HL-60/S4 treated with phorbol 12-myristate 13-acetate at 8.2 ng/mL for 4 days and 3 days (cell line): ENCODE results near the gene CADM1.

Source experiments
- in situ Hi-C: fragments of 300-500 bp; cut with MboI; formaldehyde crosslinking; loops from 2 replicates; pipeline ENCODE4 v1.15.0; 2022; ENCODE audit warnings: low sequenced_read_pairs

The CADM1 gene

DNA sequence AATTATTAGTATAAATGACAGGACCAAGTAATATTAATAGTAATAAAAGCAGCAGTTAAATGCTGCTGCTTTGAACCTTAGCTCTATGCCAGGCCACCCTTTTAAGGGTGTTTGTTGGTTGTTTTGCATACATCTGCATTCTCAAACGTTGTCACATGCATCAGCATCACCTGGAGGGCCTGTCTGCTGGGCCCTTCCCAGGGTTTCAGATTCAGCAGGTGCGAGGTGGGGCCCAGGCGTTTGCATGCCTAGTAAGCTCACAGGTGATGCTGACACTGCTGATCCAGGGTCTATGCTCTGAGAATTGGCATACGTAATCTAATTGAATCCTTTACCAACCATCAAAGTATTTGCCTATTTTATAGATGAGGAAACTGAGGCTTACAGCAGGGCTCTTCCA lies 246.5 kb downstream of the CADM1 start:
- in situ Hi-C loops = no loop called here

DNA sequence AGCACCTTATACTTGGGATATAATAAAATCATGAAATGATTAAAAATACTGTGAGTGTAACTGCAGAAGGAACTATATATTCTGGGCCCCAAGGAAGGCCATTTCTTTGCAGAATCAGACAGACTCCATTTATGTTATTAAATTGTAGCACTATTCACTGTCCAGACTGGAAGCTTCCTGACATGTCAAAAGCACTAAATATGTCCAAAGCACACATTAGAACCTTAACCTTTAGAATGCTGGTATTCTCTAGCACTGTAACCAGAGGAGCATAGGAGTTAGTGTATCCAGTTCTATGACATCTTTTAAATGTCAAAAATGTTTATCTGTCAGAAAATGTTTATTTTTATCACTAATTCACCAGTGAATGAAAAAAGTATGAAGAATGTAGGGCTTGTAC lies 246.9 kb downstream of the CADM1 start:
- in situ Hi-C loops = no loop called here

DNA sequence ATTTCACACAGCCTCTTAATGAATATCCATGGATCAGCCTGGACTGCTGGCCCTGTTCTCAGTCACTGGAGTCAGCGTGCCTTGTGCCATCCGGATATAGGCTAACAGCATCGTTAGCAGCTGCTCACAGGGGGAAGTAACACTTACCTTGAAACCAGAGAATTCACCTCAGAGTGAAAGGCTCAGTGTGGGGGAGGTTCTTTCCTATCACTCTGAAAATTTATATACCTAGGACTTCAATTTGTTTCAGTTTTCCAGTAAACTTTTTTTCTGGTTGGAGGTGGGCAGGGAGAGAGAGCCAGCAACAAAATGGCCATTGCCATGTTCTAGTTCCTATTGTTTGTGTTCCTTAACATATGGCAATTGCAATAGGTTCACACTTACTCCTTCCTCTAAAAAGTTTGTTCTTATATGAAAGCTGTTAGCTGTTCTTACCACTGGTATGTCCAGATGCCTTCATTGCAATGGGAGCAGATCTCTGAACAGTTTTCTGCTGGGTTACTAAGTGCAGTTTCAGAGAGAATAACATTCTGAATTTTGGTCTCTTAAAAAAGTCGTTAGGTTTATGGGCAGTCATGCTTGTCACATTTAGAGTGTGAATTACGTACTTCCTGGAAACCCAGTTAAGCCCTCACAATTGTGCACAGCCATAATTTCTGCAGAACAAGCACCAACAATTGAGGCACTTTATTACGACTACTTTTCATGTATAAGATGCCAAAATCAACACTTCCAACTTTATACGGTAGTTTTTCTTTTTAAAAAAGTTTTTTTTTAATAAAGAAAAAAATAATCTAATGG lies 247.6 kb downstream of the CADM1 start:
- in situ Hi-C loops = no loop called here

DNA sequence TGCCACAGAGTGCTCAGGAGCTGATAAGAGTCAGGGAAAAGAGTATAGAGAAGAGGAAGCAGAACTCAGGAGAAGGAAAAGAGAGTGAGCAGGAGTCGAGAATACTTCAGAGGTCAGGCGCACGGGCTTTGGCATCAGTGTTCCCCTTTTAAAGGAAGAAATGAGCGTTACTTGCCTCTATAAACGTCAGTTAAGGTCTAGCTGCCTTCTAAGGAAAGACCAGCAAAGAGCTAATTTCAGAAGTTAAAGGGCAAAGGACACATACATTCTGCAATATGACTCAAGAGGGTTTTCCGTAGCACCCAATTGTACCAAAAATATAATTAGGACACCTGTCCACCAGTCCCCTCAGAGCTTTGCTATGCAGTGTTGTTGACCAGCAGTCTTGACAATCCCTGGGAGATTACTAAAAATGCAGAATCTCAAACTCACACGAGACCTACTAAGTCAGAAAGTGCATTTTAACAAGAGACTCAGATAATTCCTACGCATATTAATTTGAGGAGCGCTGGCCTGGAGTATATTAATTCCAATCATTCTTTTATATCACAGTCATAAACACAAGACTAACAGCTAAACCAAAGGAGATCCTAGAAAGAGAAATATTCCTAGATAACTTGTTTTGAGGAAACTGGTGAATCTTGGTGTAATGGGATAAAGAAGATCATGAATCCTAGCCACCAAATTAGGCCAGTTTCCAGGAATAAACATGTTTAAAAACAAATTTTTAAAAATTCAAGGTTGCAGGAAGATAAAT lies 249.0 kb downstream of the CADM1 start:
- in situ Hi-C loops = no loop called here

DNA sequence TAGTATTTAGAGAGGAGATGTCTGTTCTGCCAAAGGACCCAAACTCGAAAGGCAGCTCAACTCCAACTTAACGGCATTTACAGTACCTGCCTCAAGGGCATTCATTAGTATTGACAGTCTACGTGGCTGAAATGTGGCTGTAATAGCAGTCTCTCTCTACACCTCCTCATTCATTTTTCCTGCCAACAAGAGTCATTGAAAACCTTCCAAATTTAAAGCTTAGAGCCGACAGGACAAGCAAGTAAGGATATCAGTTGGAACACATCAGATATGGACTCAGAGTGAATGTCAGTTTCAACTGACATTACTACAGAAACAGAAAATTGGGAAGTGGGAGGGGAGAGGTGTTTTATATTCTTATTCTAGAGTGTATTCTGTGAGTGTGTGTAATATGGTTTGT lies 253.1 kb downstream of the CADM1 start:
- in situ Hi-C loops = no loop called here

DNA sequence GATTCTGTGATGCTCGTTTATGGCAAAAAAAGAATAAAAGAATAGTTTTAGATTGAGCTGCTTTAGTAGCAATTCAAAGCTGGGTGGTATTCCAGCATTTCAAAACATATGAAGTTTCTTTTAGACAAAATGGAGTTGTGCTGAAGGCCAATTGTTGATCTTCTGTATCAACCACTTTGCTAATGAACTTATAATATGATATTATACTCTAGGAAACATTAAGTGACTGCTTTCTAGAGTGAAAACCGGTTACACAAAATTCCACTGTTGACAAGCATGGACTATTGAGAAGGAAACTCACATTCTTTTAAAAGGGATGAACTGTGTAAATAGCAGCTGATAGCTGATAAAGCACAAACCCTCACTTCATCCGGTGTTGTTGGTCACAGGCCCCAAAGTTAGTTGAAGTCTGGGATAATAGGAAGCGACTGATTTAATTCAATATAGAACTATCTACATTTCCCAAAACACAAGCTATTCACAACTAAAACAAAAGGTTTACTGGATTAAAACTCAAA lies 255.1 kb downstream of the CADM1 start:
- in situ Hi-C loops = no loop called here

DNA sequence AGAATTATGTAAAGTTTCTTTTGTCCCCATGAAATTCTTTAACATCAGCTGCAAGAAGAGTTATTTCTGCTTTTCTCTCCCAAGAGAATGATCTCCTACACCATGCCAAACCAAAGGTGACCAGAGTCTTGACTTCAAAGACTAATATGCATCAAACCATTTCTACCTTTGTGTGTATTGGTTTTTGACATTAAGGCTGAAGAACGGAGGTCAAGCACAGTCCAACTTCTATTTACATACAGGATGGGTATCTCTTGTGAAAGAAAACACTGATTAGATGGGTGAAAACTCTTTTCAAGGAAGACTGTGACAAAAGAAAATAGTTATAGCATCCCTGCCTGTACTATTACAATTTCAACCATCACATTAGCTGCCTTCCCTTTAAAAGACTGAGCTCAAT lies 256.3 kb downstream of the CADM1 start:
- in situ Hi-C loops = no loop called here

DNA sequence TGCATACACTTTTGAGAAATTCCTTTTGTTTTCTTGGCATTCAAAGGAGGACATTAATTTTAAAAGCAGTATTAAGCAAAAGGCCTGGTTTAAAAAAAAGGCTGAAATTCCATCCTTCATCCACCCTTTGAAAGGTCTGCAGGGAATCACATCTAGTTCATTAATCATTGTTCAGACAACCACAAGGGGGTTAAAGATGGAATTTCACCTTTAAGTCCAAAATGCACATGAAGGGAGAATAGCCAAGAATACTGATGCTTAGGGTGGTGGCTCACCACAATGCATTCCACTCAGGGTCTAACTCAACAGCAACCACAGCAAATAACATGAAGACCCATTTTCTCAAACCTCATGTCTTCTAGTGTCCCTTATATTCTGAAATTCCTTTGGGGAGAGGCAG lies 256.9 kb downstream of the CADM1 start:
- in situ Hi-C loops = no loop called here

DNA sequence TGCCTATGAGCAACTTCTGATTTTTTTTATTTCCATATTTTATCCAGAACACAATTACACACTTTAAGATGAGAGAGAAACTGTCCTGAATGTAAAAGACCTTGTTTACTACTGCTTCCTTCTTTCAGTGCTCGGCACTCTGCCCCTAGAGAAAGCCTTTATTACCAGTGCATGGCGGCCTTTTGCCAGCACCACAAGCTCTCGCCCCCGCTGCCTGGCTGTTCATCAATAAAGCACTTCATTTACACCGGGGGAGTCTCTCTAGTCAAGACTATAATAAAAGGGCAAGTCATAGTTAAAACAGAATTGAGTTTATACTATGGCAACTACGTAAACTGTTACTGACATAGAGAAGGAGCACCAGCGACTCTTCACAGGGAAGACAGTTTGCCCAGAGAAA lies 259.5 kb downstream of the CADM1 start:
- in situ Hi-C loops = no loop called here

DNA sequence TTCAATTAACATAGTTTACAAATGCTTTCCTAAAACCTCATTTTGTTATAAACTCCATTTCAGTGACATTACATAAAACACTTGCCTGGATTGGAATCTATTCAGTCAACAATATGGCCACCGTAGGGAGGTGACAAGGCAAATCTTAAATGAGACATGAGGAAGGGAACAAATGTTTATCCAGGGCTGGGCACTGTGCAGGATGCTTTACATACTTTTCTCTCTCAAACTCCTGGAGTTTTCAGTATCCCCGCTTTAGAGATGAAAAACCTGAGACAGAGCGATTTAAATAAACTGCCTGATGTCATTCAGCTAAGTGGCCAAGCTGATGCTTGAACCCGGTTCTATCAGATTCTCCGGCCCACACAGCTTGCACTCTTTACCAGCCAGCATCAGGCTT lies 259.9 kb downstream of the CADM1 start:
- in situ Hi-C loops = no loop called here

DNA sequence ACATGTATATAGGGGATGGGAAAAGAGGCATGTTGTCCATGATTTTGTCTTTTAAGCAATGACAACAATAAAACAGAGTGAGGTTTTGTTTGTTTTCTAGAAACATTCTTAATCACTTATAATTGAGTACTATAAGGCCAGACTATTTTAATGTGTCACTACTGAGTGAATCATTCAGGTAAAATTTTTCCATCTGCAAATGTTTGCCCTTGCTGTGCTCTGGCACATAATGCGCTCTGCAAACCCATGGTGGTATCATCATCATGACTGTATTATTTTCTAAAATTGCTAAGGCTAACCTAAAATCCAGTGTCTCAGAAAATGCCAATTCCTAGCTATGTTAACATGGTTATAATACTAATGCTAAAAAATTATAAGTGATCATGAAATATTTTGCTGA lies 261.2 kb downstream of the CADM1 start:
- in situ Hi-C loops = no loop called here

DNA sequence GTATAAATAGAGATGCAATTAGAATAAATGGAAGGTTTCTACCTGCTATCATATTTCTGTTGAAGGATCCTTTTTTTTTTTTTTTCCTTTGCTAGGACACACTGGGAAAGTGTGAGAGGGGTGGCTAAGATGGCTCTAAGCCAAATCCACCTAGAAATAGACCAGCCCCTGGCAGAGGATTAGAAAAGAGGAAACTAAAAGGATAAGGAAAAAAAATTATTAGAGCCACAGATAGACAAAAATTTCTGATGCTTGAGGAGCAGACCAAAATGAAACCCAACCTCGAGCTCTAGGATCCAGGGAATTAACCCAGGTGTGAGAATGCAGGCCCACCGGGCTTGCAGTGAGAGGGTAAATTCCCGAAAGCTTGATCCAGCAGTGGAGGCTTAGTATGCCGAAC lies 262.3 kb downstream of the CADM1 start:
- in situ Hi-C loops = no loop called here

DNA sequence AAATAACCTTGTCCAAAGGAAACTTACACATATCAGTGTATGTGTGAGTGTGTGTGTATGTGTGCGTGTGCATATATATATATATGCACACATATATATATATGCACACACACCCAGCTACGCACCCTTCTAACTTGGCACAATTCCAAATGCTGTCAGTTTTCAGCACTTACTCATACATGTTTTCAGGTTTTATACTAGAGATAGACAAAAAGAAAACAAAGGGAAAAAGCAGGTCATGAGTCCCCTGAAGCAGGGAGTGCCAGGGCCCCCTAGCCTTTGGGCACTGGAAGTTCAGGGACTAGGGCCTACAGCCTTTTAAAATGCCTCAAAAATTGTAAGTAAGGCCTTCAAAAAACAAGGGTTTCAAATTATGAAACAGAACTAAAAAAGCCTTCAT lies 265.4 kb downstream of the CADM1 start:
- in situ Hi-C loops = no loop called here

DNA sequence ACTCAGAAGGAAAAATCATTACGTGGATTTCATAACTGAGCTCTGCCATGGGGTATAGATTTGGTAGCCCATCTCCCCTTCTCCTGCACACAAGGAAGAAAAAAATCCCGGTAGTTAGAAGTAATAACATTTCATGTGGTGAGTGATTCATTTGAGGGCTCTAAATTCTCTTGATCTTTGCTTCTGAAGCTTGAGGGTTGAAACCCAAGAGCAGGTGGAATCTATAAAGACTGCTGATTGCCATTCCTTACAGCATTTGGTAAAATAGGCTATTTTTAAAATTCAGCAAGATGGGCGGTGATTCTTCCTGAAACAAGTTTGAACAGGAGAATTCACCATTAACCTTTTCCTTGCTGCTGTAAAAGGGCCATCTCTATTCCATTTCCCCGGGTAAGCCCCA lies 266.1 kb downstream of the CADM1 start:
- in situ Hi-C loops = no loop called here

DNA sequence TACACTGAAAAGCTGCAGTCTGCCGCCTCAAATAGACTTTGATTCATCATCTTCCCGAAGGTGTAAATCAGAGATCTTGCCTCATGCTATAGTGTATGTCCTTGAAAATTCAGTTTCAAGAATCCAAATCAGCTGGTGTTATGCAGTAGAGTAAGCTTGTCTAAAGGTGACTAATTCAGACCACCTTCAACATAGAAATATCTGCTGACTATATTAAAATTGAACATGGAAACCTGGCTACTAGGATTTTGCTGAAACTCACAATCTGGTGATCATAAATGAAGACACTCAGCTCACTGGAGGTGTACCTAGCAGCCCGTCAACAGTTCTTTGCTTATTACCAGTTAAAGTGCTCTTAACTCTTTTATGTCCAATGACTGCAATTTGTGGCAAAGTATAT lies 266.6 kb downstream of the CADM1 start:
- in situ Hi-C loops = no loop called here

DNA sequence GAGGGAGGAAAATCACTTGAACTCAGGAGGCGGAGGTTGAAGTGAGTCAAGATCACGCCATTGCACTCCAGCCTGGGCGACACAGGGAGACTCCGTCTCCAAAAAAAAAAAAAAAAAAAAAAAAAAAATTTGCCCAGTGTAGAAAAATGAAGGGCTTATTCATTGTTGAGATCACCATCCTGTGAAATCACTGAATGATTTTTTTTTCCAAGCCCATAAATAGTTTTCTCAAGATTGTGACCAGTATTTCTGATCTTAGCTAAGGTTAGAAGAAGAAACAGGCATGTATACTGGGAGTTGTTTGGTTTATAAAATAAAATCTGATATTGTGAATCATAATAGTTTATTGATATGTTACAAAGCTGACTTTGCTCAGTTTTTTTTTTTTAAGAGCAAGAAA lies 269.4 kb downstream of the CADM1 start:
- in situ Hi-C loops = no loop called here

DNA sequence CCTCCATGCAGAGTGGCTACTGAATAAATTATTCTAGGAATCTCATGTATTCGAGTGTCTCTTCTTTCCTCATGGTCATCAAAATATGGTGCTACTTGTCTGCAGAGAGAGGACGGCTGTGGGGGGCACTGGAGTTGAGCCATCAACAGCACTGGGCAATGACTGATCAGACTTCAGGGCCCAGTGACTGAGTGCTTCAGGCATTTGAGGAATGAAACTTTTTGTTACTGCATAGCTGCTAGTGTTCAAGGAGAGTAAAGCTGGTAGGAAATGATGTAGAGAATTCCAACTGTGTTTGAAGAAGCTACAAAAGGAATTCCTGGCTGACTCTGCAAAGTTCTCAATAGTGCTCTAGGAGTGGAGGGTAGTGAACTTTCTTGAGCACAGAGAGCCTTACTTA lies 277.7 kb downstream of the CADM1 start:
- in situ Hi-C loops = no loop called here

DNA sequence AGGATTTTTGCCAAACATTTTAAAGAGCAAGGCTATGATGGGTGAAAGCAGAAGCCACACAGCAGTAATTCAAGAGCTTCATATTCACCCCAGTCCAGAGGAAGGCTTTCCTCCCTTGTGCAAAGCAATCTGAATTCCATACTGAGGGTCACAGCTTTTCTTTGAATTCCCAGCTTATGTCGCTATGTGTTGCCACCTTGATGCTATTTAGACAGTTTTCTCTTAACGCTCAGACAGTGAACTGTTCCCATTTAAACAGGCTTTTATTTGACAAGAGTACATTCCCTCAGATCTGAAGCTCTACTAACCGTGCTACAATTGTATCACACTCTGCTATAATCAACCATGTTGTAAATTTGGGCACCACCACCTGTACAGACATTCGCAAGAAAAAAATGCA lies 279.7 kb downstream of the CADM1 start:
- in situ Hi-C loops = no loop called here

DNA sequence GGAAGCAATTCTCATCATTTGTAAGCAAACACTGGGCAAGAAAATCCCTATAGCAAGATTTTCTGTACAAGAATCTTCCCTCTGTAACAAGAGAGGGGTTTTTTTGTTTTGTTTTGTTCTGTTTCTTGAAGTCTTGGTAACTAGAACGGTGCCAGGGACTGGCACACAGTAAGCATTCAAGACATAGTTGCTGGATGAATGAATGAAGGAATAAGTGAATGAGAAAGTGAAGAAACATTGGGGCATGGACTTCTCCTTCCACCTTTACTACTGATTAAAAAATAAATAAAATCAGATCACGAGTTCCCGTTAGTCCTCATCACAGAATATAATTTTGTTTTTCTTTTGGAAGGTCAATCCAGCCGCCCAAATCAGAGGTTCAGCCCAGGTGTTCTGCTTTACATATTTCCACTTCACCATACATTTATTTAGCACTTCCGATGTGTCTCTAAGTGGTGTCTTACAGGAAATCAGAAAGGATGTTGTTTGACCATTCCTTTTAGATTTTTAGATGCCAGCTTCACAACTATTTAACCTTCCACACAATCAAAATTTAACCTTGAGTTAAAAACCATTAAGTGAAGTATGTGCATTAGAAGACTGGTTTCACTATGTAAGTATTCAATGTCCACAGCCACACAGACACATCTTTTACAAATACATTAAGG lies 281.2 kb downstream of the CADM1 start:
- in situ Hi-C loops = no loop called here

DNA sequence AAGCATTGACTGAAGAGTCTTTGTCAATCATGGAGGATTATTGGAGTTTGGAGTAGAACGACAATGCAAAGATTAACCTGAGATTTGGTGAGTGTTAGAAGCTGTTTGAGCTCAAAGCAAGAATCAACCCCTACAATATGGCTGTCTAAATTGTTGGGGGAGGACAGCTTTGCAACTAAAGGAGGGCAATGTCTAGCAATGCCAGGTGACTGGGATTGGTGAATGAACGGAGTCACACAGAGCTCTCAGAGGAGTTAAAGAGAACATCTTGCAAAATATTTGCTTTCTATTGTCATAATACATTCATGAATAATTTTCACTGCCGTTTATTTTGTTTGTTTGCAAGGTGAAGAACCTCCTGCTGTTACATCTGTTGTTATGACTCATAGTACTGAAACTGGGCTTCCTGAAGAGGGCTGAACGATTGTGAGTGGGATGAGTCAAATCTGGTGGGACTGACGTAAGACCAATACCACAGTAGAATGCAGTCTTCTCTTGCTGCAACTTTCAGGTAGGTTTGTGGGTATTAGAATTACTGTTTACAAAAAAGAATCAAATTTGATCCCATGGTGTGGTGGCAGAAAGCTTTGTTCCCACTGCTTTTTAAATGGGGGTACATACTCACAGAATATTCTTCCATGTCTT lies 281.9 kb downstream of the CADM1 start:
- in situ Hi-C loops = no loop called here

DNA sequence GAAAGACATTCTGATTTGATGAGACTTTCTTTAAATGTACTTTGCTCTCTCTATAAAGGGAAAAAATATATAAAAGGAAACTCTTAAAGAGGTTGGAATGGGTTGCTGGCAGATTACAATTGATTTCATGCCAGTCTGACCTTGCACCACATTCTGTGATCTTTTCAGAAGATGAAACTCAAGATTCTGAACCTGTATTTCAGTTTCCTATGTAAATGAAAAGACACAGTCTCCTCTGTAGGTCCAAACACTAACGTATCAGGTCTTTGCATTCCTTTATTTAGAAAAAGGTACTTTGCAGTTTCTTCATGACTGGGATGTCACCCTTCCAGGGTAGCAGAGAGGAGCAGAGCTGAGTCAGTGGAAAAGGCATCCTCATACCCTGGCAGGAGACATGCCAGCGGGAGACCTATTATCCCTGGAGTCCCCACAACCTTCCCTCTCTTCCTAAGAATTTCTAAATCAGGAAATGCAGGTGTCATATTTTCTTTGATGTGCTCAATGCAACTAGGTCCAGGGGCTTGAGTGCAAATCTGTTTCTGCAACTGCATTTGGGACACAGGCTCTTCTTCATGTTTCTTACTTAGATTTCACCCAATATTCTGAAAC lies 282.6 kb downstream of the CADM1 start:
- in situ Hi-C loops = no loop called here
